GM19455 (cell line): Measurements from ENCODE around the gene GNG2.
A peak's percentile ranks its signal among the peaks of the same experiment; 100 is the strongest.

Experiments used
- ATAC-seq: cut with Tn5 transposase; IDR thresholded peaks from one replicate; pipeline ENCODE4 v1.9.1; 2021; ENCODE audit not compliant: unreplicated experiment

GNG2 gene

DNA sequence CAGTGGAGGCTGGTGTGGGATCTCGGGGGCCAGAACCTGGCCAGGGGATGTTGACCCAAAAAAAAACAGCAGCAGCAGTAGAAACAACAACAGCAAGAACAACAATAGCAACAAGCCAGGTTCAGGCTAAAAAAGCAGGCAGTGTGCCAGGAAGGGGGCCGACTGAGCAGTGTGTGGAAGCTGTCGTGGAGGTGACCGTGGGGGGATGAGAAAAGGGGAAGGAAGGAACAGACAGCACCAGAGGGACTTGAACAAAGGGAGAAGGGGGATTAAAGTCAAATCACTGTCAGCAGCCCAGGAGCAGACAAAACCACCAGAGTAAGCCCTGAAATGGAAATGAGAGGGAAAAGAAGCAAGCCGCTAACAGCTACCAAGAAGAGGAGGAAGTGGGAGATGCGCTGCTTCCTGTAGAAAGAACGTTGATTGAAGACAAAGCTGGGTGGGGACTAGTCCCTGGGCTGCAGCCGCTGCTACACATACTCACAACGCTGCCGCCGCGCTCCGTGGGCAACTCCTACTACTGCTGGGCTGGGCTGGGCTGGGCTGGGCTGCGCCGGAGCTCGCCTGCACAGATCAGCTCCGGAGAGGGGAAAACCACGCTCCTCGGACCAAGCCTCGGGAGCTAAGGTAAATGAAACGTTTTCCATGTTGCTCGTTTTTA lies at the start of gene GNG2:
Gene GNG2, plus strand, starts transcription at position 449 of the 661 bp plus-strand sequence. CDS start 90,067 bp downstream, outside the sequence.
- peak; percentile 82 for ATAC-seq

DNA sequence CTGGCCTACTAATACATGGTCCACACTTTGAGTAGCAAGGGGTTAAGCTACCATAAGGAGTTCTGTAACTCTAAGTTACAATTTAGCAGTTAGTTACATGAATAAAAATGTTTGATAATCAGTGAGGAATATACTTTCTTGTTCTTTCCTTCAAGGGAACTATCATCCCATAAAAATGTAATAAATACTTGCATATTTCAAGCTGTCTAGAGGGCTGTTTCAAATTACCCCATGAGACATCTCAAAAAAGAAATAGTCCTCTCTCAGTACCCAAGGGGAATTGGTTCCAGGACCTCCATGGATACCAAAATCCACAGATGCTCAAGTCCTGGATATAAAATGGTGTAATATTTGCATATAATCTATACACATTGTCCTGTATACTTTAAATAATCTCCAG lies 48.7 kb upstream of the GNG2 start:
- ATAC-seq: no peak

DNA sequence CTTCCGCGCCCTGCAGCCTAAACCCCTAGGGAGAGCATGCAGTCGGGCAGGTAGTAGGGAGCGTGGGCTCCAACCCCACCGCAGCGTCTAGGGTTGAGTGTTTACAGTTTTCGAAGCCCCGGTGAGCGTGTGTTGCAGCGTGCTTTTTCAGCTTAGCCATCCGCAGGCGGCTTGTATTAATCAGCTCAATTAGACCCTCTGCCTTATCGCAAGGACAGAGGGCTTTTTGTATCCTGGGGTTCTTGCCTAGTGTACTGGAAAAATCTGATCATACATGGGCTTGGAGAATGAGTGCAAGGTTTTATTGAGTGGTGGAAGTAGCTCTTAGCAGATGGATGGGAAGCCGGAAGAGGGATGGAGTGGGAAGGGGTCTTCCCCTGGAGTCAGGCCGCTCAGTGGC lies 44.4 kb upstream of the GNG2 start:
- ATAC-seq: no peak

DNA sequence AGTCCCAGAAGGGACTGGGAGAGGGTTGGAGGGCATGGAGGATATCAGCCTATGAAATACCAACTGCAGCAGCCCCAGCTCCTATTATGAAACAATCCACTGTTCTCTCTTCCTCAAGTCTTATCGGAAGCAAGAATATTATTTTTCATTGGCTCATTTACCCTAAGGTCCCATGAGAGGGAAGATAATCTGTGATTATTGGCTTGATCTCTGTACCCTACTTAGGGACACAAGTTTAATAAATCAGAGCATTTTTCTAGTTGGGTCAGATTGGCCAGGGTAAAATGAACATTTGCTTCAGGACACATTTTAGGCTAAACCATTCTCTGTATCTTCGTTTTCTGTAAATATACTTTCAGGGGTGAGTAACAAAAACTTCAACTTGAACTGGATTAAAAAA lies 43.1 kb upstream of the GNG2 start:
- no peak for ATAC-seq

DNA sequence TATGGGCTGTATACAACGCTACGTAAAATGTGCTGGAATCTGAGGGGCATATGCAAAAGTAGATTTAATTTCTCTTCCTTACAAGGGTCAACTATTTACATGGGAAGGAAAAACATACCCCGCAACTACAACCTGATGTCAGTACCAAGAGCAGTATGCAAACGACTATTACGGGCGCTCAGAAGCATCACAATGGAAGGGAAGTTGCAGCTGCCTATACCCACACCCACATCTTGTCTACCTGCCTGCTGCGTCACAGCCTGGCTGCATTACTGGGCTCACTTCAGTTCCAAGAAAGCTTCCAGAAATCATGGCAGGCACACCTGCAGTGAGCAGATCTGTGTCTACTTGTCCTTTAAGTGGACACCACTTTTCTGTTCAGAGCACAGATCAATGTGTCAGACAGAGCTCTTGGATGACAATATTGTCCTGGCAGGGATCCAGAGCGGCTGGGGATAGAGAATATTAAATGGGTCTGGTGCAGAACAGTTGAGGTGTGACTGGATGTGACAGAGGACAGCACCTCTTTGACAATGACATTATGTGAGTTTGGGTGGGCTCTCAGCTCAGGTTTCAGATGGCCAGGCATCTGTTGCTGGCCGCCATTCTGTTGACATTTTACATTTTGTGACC lies 41.5 kb upstream of the GNG2 start:
- ATAC-seq: no peak

DNA sequence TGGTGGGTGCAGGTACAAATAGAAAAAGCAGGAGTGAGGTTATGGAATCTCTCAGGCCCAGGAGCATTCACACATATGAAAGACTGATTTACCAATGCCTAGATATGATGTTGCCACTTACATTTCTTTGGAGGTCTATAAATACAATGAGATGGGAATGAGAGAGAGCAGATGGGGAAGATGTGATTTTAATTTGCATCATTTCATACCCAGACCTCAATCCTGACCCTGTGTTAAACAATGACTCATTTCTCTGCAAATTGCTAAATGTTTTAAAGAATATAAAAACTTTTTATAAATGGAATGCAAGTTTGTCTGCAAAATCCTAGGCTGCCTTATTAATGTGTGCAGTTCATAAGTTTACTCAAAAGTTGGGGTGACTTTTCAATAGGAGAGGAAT lies 38.6 kb upstream of the GNG2 start:
- no peak for ATAC-seq

DNA sequence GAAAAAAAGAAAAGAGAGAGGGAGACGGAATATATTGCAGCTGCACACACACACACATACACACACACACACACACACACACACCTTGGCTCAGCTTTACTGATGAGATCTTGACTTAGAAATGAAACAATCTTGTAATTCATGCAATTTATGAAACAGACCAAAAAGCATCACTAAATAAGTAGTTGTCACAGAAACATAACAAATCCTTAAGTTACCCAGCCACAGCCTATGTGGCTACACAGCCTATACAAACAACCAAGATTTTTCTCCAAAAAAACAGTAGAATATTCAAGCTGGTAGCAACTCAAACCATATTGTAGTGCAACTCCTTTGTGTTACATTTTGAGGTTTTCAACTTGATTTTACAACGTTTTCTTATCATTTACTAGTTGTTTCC lies 37.9 kb upstream of the GNG2 start:
- no peak for ATAC-seq

DNA sequence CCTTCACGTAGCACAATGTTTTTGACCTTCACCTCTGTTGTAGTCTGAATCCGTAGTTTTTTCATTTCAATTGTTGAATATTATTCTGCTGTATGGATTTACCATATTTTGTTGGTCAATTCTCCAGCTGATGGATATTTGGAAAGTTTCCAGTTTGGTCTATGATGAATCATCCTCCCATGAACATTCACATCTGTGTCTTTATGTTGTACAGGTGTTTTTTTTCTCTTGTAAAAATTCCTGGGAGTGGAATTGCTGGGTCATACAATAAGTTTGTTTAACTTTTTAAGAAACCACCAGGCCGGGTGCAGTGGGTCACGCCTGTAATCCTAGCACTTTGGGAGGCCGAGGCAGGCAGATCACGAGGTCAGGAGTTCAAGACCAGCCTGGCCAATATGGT lies 36.7 kb upstream of the GNG2 start:
- no peak for ATAC-seq

DNA sequence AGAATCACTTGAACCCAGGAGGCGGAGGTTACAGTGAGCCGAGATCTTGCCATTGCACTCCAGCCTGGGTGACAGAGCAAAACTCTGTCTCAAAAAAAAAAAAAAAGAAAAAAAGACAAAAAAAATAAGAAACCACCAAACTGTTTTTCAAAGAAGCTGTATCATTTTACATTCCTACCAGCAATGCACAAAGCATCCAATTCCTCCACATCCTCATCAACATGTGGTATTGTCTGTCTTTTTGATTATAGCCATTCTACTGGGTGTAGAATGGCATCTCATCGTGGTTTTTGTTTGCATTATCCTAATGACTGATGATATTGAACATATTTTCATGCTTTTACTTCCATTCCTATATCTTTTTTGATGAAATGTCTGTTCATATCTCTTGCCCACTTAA lies 36.2 kb upstream of the GNG2 start:
- ATAC-seq: no peak

DNA sequence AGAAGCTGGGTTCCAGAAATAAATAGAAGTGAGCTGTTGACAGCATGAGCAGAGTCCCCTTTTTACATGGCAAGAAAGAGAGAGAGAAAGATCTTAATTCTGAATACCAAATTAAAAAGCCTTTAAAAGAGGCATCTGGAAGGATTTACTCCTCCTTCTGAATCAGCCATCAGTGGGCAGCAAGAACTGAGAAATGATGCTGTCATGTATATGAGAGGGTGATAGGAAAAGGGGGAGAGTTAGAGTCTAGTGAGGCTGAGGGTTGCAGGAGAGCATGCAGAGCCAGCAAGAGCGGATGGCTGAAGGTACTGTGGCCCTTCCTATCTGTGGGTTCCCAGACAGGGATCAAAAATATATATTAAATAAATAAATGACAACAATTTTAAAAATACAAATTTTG lies 34.5 kb upstream of the GNG2 start:
- no peak for ATAC-seq

DNA sequence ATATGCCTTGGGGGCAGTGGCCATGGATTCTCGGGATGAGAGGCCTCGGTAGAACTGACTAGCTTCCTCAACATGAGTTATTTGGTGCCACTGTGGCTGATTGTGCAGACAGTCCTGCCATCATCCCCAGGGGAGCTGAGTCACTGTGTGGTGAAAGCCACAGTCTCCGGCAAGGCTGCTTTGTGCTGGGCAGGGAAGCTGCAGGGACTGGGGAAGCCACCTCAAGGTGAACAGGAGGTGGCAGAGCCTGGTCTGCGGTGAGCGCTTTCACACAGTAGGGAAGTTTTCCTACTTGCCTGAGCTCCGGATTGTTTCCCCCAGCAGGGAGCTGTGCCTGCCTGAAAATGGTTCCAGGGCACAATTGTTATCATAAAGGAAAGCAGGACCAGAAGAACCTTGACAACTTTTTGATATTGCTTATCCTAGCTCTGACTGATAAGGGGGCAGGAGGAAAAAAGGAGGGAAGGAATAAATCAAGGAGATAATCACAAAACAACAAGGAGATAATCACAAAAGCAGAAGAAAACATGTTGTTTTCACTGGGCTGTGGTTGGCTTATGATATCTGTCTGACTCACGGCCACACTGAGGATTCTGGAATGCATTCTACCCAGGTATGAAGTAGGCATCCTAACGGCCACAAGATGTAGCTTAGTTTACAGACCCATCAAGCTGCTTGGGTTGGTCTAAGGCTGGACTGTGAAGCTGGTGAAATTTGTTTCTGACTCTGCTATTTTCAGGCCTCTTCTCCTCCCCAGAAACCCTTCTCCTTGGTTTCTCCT lies 32.2 kb upstream of the GNG2 start:
- no peak for ATAC-seq

DNA sequence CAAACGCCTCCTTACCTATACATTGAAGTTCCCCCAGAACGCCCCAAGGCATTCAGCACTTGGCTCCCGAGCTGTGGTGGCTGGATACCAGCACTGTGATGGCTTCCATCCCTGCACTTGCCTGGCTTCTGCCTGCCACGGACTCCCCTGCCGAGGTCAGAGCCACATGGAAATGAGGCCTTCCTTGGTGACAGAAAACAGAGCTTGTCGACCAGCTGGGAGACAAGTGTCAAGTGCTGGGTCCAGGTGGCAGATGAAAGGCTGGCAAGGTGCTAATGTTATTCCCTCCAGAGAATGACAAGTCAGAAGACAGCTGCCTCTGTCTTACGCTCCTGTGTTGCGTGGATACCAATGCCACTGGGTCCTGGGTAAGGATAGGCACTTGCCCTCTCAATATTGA lies 26.2 kb upstream of the GNG2 start:
- ATAC-seq: no peak

DNA sequence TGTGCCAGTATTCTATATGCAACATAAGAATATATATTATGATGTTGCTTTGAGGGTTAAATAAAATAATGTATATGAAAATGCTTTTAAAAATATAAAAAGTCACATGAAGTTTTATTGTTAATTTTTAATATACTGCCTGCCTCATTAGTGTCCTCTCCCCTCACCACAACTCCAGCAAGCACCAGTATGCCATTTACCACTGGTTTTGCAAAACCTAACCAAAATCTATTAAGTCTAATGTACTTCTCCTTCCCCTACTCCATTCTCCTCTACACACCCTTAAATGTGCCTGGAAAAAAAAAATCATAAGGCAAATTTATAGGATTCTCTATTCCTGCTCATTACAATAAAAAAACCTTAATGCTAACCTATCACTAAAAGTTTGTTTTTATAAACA lies 24.0 kb upstream of the GNG2 start:
- no peak for ATAC-seq

DNA sequence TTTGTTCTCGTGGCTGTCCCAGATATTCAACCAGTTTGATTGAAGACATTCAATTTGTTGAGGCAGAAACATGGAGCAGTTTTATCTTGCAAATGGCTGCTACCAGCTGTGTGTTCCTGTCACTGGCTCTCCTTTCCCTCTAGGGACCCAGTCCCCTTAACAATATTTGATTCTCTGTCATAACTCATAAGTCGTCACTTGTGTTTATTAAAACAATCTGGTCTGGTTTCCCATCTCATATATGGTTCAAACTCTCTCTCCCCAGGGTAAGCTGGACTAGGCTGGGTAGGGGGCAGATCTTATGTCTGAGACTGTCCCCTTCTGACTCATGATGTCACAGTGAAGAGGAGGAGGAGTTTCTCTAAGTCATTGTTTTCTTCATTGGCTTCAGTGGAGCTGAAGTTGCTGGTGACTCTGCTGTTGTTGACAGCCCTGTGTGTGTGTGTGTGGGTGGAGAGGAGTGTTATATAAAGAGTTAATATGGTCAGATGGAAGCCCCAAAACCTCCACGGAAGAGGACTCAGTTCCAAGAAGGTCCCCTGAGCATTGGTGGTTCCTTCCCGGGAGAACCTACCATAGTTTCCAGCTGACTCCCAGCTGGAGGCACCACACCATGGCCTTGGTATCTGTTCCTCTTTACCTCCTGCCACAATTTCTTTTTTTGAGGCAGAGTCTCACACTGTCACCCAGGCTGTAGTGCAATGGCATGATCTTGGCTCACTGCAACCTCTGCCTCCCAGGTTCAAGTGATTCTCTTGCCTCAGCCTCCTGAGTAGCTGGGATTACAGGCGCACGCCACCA lies 16.1 kb upstream of the GNG2 start:
- peak; percentile 30 for ATAC-seq

DNA sequence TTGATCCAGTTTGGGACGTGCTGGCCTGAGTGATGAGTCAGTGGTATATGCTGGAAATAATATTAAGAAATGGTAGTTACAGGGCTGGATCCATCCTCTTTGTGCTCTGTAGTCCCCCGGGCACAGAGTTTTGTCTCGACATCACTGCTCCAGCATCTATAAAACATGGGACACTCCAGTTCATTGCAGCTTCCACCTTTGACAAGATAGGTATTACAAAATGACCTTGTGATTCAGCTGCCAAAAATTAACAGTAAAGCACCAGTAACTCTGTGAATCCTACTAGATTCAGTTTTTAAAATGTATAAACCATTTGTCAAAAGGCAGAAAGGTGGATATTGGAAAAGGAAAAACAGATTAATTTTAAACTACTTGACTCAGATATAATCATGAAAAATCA lies 14.6 kb upstream of the GNG2 start:
- no peak for ATAC-seq

DNA sequence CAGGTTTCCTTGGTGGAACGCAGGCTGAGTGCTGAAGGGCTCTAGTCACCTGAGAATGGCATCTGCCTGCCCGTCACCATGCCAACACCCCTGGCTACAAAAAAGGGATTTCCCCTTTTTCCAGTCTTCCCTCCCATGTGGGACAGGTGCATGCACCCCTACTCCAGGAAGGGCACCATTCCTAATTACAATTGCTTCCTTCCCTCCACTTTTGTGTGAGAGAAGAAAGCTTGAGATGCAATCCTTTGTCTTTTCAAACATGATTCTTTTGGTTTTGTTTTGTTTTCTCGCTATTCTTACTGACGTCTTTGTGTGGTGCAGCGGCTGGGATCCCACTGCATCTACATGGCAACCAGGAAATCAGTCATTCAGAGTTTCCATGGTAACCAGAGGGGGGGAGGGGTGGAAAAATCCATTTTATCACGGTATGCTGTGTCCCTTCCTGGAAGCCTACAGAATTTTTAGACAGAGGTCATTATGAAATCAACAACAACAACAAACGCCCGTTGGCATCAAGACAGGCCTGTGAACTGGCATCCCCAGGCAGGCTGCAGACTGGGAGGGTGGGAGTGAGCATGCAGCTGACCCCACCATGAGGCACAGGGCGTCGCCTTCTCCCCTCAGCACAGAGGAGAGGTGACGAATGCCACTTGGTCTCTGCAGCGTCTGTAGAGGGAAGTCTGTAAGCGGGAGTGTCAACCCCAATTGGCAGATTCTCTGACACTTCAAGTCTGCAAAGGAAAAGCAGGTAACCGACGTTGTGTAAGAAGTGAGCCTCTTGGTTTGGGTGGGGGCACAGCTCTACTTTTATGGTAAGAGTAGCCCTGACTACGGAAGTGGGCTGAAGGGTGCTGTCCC lies 13.6 kb upstream of the GNG2 start:
- peak; percentile 74 for ATAC-seq

DNA sequence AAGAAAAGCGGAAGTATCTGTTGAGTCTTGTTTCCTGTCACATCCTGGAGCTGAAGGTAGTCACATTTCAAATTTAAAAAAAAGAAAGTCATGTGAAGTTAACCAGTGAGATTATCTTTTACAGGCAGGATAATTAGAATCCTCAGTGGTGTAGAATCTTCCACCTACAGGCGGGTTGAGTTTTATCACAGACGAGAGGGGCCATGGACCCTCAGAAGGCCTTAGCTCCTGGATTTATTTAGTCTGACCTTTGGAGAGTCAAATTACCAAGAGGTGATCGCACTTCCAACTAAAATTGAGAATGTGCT lies 13.0 kb upstream of the GNG2 start:
- ATAC-seq: no peak

DNA sequence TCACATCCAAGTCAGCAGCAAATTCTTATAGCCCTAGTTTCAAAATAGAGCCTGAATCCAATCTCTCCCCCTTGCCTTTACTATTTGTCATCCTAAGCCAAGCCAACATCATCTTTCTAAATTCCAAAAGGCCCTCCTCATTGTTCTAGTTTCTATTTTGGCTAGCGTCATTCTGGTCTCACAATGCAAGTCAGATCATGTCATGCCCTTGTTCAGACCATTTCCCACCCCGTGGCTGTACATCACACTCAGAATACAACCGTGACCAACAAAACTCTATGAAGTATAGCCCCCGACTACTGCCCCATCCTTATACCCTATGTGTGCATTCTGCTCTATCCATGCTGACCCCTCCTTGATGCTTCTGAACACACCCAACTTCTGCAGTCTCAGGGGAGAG lies 12.3 kb upstream of the GNG2 start:
- no peak for ATAC-seq

DNA sequence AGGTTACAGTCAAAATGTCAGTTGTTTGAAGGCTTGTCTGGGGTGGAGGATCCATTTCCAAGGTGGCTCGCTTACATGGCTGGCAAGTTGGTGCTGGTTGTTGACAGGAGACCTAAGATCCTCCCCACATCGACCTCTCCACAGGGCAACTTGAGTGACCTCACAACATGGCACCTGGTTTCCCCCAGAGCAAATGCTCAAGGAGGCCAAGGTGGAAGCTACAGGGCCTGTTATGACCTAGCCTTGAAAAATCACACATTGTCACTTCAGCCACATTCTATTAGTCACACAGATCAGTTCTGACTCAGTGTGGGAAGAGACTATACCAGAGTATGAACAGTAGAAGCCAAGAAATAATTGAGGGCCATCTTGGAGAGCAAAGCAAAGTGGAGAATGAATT lies 11.3 kb upstream of the GNG2 start:
- no peak for ATAC-seq

DNA sequence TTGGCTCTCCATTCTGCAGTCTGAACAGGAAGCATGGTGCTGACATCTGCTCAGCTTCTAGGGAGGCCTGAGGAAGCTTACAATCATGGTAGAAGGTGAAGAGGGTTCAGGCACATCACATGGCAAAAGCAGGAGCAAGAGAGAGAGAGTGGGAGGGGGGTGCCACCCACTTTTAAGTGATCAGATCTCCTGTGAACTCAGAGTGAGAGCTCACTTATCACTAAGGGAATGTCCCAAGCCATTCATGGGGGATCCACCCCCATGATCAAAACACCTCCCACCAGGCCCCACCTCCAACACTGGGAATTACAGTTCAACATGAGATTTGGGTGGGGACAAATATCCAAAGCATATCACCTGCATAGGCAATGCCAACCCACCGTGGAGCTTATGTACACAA lies 9.8 kb upstream of the GNG2 start:
- ATAC-seq: no peak

DNA sequence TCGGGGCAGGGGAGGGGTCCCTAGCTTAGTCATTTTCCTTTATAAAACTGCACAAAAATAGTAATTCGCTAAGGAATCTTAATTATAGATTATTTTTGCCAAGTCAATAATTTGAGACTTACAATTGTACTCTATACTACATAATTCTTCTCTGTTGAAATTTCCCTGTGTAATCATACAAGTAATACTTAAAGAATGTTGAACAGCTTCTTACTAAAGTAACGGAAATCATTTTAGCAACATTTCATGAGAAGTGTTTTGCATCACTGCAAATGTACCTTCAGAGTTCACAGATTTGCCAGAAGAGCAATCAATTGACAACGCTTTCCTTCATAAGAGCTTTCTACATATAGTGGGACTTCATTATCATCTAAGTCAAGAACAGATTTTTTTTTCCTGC lies 7.9 kb upstream of the GNG2 start:
- ATAC-seq: no peak
